ENCODE measurements around the gene DCC.

The DCC gene

DNA sequence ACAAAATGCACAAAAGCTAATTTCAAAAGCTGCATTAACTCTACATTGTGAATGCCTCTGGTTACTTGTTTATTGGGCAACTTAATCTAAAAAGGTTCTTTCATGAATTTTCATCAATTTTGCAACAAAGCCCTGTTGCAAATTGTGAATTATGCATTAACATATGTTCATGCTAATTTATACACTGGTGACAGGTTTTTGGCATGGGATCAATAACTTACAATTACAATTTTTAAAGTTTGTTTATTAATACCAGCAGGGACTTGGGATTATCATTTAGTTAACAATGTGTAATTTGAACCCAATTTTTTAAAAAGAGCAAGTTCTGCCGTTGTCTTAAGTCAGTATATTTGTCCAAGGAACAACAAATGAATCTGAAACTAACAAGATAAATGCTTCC lies 183.6 kb downstream of the DCC start:
- H4K20me1 ChIP-seq (ENCODE audit: insufficient read depth), result no peaks in the 10 kb centered on the region
- H3K4me3 ChIP-seq (IDR thresholded peaks at IDR 0.05; ENCODE audit: insufficient read depth, low read depth, low read length), result no peak overlapping the region
- H3K27me3 ChIP-seq (ENCODE audit: insufficient read depth, low read depth), result no peaks in the 10 kb centered on the region
- no peak overlapping the region for H3K9ac ChIP-seq
- TF ChIP-seq, protein P1, sequence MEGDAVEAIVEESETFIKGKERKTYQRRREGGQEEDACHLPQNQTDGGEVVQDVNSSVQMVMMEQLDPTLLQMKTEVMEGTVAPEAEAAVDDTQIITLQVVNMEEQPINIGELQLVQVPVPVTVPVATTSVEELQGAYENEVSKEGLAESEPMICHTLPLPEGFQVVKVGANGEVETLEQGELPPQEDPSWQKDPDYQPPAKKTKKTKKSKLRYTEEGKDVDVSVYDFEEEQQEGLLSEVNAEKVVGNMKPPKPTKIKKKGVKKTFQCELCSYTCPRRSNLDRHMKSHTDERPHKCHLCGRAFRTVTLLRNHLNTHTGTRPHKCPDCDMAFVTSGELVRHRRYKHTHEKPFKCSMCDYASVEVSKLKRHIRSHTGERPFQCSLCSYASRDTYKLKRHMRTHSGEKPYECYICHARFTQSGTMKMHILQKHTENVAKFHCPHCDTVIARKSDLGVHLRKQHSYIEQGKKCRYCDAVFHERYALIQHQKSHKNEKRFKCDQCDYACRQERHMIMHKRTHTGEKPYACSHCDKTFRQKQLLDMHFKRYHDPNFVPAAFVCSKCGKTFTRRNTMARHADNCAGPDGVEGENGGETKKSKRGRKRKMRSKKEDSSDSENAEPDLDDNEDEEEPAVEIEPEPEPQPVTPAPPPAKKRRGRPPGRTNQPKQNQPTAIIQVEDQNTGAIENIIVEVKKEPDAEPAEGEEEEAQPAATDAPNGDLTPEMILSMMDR (conservative IDR thresholded peaks at IDR 0.05; ENCODE audit: low read depth, low read length), result no peak
- no peaks in the 10 kb centered on the region for H3K36me3 ChIP-seq (ENCODE audit: insufficient read depth)
- H3K4me1 ChIP-seq (ENCODE audit: low read depth, poor library complexity, severe bottlenecking), result no peaks in the 10 kb centered on the region
- H2AFZ ChIP-seq (ENCODE audit: low read depth), result no peak overlapping the region
- no peak overlapping the region for H3K27ac ChIP-seq
- H3K79me2 ChIP-seq (ENCODE audit: insufficient read depth, low read depth), result no peaks in the 10 kb centered on the region
- H3K4me2 ChIP-seq, result no peak overlapping the region

DNA sequence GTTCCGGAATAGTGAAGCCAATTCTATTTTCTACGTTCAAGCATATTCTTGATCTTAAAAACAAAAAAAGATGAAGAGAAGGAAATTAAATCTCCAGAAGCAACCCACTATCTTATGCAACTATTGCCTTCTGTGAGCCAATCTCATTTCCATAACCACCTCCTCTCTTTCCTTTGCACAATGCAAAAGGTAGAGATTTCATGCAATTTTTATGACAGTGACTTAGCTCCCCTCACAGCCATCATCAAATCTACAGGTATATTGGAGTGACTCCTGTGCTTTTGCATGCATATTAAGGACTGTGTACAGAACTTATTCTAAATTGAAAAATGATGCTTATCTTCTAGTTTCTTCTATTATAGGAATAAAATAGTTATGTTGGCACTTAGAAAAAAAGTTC lies 191.8 kb downstream of the DCC start:
- no peaks in the 10 kb centered on the region for H3K27me3 ChIP-seq (ENCODE audit: insufficient read depth, low read depth)

DNA sequence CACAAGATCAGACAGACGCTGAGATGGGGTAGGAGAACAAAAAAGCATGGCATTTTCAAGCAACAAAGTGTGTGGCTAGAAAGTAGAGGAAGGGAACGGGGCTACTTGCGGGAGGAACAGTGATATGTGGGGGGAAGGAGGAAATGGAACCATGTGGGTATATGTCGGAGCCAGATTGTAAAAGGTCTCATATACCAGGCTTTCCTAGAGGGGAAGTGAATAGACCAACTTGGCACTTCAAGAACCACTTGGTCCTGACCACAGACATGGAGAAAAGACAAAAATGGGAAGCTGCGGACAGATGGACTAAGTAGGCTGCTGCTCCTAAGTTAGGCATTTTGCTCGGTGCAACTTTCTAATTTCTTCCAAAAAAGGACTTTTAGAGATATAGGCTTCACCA lies 196.0 kb downstream of the DCC start:
- no peak overlapping the region for H3K9ac ChIP-seq
- no peak overlapping the region for H2AFZ ChIP-seq (ENCODE audit: low read depth)
- H3K4me2 ChIP-seq, result no peak overlapping the region

More for the DNA sequence above, 191.8 kb downstream of the DCC start:
- H3K36me3 ChIP-seq (ENCODE audit: insufficient read depth), result no peaks in the 10 kb centered on the region
- no peaks in the 10 kb centered on the region for H3K79me2 ChIP-seq (ENCODE audit: insufficient read depth, low read depth)
- no peak overlapping the region for H3K27ac ChIP-seq
- H2AFZ ChIP-seq (ENCODE audit: low read depth), result no peak overlapping the region
- H4K20me1 ChIP-seq (ENCODE audit: insufficient read depth), result no peaks in the 10 kb centered on the region
- no peaks in the 10 kb centered on the region for H3K4me1 ChIP-seq (ENCODE audit: low read depth, poor library complexity, severe bottlenecking)
- no peak overlapping the region for H3K4me3 ChIP-seq (IDR thresholded peaks at IDR 0.05; ENCODE audit: insufficient read depth, low read depth, low read length)
- TF ChIP-seq, protein P1 (conservative IDR thresholded peaks at IDR 0.05; ENCODE audit: low read depth, low read length), result no peak
- H3K9ac ChIP-seq, result no peak overlapping the region
- no peak overlapping the region for H3K4me2 ChIP-seq

DNA sequence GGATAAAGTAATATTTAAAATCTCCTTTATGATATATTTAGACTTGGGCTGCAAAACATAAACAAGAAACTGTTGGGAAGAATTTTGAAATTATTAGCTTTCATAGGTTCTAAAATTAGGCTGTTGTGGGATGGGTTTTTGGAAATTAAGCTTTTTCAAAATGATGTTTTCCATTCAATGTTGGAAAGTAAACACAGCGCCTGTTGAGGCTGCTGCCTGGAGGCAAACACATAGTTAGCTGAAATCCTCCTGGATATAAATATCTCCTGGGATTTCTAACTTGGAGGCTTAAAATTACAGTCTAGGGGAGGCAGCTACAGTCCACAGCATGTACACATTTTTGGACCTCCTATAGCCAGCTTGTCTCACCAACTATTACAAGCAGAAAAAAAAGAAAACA lies 197.3 kb downstream of the DCC start:
- TF ChIP-seq, protein P1 (conservative IDR thresholded peaks at IDR 0.05; ENCODE audit: low read depth, low read length), result no peak

More for the DNA sequence above, 196.0 kb downstream of the DCC start:
- Histone ChIP-seq H3K4me1 (ENCODE audit: low read depth, poor library complexity, severe bottlenecking) (no peaks in the 10 kb centered on the region), H3K4me3 (IDR thresholded peaks at IDR 0.05; ENCODE audit: insufficient read depth, low read depth, low read length) (no peak overlapping the region), H3K27me3 (ENCODE audit: insufficient read depth, low read depth) (no peaks in the 10 kb centered on the region), H3K27ac (no peak overlapping the region), H4K20me1 (ENCODE audit: insufficient read depth) (no peaks in the 10 kb centered on the region), H3K36me3 (ENCODE audit: insufficient read depth) (no peaks in the 10 kb centered on the region), H3K79me2 (ENCODE audit: insufficient read depth, low read depth) (no peaks in the 10 kb centered on the region)
- TF ChIP-seq, protein P1 (conservative IDR thresholded peaks at IDR 0.05; ENCODE audit: low read depth, low read length), result no peak

More for the DNA sequence above, 197.3 kb downstream of the DCC start:
- Histone ChIP-seq H3K4me3 (IDR thresholded peaks at IDR 0.05; ENCODE audit: insufficient read depth, low read depth, low read length) (no peak overlapping the region), H3K4me1 (ENCODE audit: low read depth, poor library complexity, severe bottlenecking) (no peaks in the 10 kb centered on the region), H3K27ac (no peak overlapping the region), H3K36me3 (ENCODE audit: insufficient read depth) (no peaks in the 10 kb centered on the region), H3K79me2 (ENCODE audit: insufficient read depth, low read depth) (no peaks in the 10 kb centered on the region), H3K9ac (no peak overlapping the region), H2AFZ (ENCODE audit: low read depth) (no peak overlapping the region), H3K27me3 (ENCODE audit: insufficient read depth, low read depth) (no peaks in the 10 kb centered on the region), H3K4me2 (no peak overlapping the region), H4K20me1 (ENCODE audit: insufficient read depth) (no peaks in the 10 kb centered on the region)

Measured in KMS-11 (cell line).